RWPE2 (cell line): ENCODE results near the gene MSI2.

Experiments
- ATAC-seq: fragments of 200-7000 bp; cut with Tn5 transposase; 3 replicates; pipeline ENCODE4 v1.9.1; 2021; ENCODE audit warnings: low read depth
- DNase-seq: peaks from one replicate; pipeline ENCODE4 v3.0.0-alpha.2; 2020; ENCODE audit warnings: low spot score
- H3K27ac ChIP-seq: fragments of 450-650 bp; 2 replicates; pipeline ENCODE4 v1.5.1; 2017; ENCODE audit warnings: mild to moderate bottlenecking; ENCODE audit not compliant: poor library complexity, severe bottlenecking
- H3K27me3 ChIP-seq: fragments of 250-450 bp; sonication (Bioruptor Pico); 2 replicates; pipeline ENCODE4 v1.5.1; 2021; ENCODE audit warnings: mild to moderate bottlenecking, moderate library complexity; ENCODE audit not compliant: insufficient read depth, poor library complexity, severe bottlenecking
- H3K36me3 ChIP-seq: fragments of 250-450 bp; sonication (Bioruptor Pico); 2 replicates; pipeline ENCODE4 v1.5.1; 2020; ENCODE audit warnings: low read depth, mild to moderate bottlenecking, moderate library complexity
- H3K4me1 ChIP-seq: fragments of 250-450 bp; sonication (Bioruptor Pico); 2 replicates; pipeline ENCODE4 v1.5.1; 2021; ENCODE audit warnings: mild to moderate bottlenecking, moderate library complexity; ENCODE audit not compliant: insufficient read depth, poor library complexity, severe bottlenecking
- H3K4me3 ChIP-seq: fragments of 250-450 bp; sonication (Bioruptor Pico); 2 replicates; pipeline ENCODE4 v1.5.1; 2021; ENCODE audit warnings: mild to moderate bottlenecking, moderate library complexity; ENCODE audit not compliant: severe bottlenecking
- H3K9me3 ChIP-seq: fragments of 250-450 bp; sonication (Bioruptor Pico); 2 replicates; pipeline ENCODE4 v1.5.1; 2021; ENCODE audit warnings: mild to moderate bottlenecking, moderate library complexity; ENCODE audit not compliant: severe bottlenecking
- CTCF ChIP-seq: fragments of 450-650 bp; IDR thresholded peaks from one replicate; pipeline ENCODE4 v1.5.1; 2017; ENCODE audit warnings: mild to moderate bottlenecking, moderate library complexity; ENCODE audit not compliant: poor library complexity, severe bottlenecking

MSI2 gene

GRCh38 chr17:57536289-57536688 lies 280.0 kb downstream of the MSI2 start:
- ATAC-seq (no peak), DNase-seq (no peak)
- TF ChIP-seq CTCF = no peak
- no peaks in the 10 kb centered on the region for H3K36me3 ChIP-seq
- no peak overlapping the region for H3K27ac ChIP-seq
- H3K4me1 ChIP-seq = no peaks in the 10 kb centered on the region
- no peaks in the 10 kb centered on the region for H3K27me3 ChIP-seq
- H3K4me3 ChIP-seq = no peak overlapping the region
- no peaks in the 10 kb centered on the region for H3K9me3 ChIP-seq

GRCh38 chr17:57536789-57537523 lies 280.6 kb downstream of the MSI2 start:
- no peaks in the 10 kb centered on the region for H3K36me3 ChIP-seq
- H3K9me3 ChIP-seq = no peaks in the 10 kb centered on the region
- ATAC-seq (no peak), DNase-seq (no peak)
- H3K27me3 ChIP-seq = no peaks in the 10 kb centered on the region
- TF ChIP-seq CTCF = no peak
- no peaks in the 10 kb centered on the region for H3K4me1 ChIP-seq
- H3K27ac ChIP-seq = no peak overlapping the region
- no peak overlapping the region for H3K4me3 ChIP-seq

- Histone ChIP-seq H3K9me3 (no peaks in the 10 kb centered on the region), H3K4me3 (no peak overlapping the region), H3K4me1 (no peaks in the 10 kb centered on the region), H3K27ac (no peak overlapping the region), H3K27me3 (no peaks in the 10 kb centered on the region), H3K36me3 (no peaks in the 10 kb centered on the region)
- DNase-seq (no peak), ATAC-seq (no peak)
- TF ChIP-seq CTCF = no peak
These were observed 281.4 kb downstream of the MSI2 start for GRCh38 chr17:57537524-57538410.

GRCh38 chr17:57538736-57539456 lies 282.6 kb downstream of the MSI2 start:
- no peak overlapping the region for H3K4me3 ChIP-seq
- no peaks in the 10 kb centered on the region for H3K36me3 ChIP-seq
- DNase-seq (no peak), ATAC-seq (no peak)
- no peaks in the 10 kb centered on the region for H3K4me1 ChIP-seq
- no peak overlapping the region for H3K27ac ChIP-seq
- H3K27me3 ChIP-seq = no peaks in the 10 kb centered on the region
- H3K9me3 ChIP-seq = no peaks in the 10 kb centered on the region
- TF ChIP-seq CTCF = no peak
